Stimulated activated CD4-positive, alpha-beta T cell treated with anti-CD3 and anti-CD28 coated beads, Interleukin-15, amount 100 ng/mL, for 1 hour (primary cell): Measurements from ENCODE around the gene TLX3.
"Not testable (repeated sequence)": the region's sequence is repeated elsewhere in the genome, so short reads cannot be mapped to it uniquely, and the experiment has no call there.

ENCODE experiments used
- DNase-seq, 2 donors: peaks; one replicate each; pipeline ENCODE4 v3.0.0-alpha.2; 2020; ENCODE audit warnings: low read depth in 1 of 2, low spot score in 1 of 2

TLX3 gene

DNA sequence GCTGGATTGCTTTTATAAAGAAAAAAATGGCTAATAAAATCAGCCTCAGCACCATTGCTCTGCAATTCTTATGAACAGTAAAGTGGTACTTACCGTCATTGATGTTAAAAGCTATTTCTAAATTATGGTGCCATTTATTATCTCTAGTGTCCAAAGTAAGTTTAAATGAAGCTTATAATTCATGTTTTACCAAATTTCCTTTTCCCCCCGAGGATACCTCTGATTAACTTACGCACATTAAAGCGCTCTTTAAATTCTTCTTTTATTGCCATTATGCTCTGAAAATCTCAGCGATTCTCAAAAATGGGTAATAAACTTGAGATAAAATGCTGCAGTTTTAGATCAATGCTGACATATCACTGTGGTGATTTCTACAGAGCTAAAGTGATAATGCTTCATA is 13.5 kb downstream of the TLX3 start:
- no peak for DNase-seq

DNA sequence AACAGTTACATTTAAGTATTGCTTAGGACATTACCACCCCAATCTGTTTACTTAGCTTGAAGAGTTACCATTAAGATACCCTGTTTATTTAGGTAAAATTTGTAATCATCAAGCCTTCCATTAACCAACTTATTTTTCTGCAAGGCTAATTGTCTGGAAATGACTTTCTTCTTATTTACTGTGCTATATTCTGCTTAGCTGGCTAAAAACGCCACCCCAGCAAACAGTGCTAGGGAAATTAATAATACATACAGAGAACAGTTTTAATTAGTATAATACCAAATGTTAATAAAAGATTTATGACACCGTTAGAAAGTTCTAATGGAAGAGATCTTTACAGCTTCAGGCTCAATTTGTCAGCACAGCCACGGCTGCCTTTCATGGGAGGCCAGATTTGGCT is 14.0 kb downstream of the TLX3 start:
- no peak for DNase-seq

- DNase-seq = no peak
Observed at GRCh38 chr5:171323806-171324632, 15.0 kb downstream of the TLX3 start.

- no peak for DNase-seq
Observed at GRCh38 chr5:171330021-171330420, 21.0 kb downstream of the TLX3 start.

DNA sequence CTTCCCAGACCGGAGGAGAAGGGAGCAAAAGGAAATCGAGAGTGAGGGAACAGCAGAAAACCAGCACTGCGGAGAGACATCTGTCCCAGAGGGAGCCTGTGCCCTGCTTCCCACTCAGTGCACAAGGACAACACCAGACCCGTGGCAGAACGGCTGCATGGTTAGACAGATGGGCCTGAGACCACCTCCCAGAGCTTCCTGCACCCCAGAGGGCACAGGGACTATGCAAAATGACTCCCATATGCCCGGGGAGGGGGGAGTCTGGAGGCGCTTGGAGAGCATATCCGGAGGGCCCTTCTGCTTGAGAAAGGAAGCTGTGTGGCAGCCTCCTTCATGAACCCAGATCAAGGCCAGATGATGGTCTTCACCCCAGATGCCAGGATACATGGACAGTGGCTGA is 26.6 kb downstream of the TLX3 start:
- DNase-seq = no peak

DNA sequence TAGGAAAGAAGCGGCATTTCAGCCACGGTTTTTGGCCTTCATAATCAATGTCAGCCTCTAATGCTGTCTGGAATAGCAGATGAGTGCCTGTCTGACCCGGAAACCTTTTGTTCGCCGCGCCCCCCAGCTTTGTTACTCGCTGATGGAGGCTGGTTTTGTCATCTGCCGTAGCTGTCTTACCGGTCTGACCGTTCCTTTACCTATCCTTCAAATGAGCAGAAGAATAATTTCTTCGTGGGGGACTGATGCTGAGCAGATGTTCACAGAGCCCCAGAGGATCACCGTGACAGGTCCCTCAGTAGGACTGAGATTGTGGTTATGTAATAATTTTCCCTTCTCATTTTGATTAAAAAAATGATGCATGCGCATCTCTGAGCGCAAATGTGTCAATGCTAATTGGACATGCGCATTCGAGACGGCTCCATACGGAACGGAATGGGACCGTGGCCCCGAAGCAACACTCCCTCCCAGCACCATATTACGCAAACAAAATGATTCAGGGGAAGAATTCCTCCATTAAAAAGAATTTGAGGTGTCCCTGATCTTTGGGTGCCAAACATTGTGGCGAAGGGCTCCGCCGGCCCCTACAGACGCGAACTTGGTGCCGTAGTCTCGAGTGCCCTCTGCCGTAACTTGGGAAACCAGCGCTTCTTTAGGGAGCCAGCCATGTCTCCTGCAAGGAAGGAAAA is 27.6 kb downstream of the TLX3 start:
- DNase-seq = no peak

- DNase-seq = no peak
Observed at GRCh38 chr5:171337210-171337569, 28.1 kb downstream of the TLX3 start.

- no peak for DNase-seq
Observed at GRCh38 chr5:171340042-171340441, 31.0 kb downstream of the TLX3 start.

DNA sequence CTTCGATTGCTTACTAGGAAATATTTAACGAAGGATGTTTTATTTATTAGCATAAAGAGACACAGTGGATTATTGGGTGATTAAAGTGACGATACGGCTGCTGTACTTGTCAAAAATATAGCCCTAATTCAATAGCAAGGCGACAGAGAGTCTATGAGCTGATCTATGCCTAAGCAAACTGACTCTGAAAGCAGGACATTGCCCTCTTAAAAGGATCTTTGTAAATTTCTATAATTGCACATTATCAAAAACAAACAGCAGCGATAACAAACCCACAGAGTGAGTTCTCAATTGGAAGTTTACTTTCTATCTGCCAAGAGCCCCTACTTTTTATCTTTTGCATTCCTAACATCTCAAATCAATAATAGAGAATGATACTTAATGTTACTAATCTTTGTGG is 31.4 kb downstream of the TLX3 start:
- no peak for DNase-seq

GRCh38 chr5:171342362-171343111 is 33.5 kb downstream of the TLX3 start:
- no peak for DNase-seq

GRCh38 chr5:171344936-171345608 is 36.0 kb downstream of the TLX3 start:
- no peak for DNase-seq

GRCh38 chr5:171351536-171352073 is 42.6 kb downstream of the TLX3 start:
- DNase-seq = no peak

- no peak for DNase-seq
Observed at GRCh38 chr5:171355302-171355724, 46.3 kb downstream of the TLX3 start.

DNA sequence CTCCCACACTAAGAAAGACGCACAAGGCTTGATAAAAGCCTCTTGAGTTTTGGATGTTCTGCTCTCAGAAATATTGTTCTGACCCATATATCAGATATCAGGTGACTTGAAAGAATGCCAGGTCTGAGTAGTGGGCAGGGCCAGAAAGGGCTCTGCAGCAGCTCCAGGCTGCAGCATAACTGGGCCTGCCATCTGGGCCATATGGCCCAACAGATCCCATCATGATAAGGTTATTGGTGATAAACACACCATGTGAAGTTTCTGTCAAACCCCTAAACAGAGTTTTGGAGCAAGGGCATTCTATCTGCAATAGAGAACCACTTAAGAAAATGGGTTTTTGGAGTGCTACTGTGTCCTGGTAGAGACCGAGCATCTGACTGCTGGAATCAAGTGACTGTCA is 48.8 kb downstream of the TLX3 start:
- no peak for DNase-seq

GRCh38 chr5:171361151-171361550 is 52.1 kb downstream of the TLX3 start:
- DNase-seq = not testable (repeated sequence)
